HCT116 (cell line): Measurements from ENCODE around the gene BCHE. TPM values are rescaled to one million over a fixed set of nuclear protein-coding genes. Genes with fewer than 3 reads are reported as not detected.

Experiments
- ATAC-seq: fragments of 200-7000 bp; cut with Tn5 transposase; 2 replicates; pipeline ENCODE4 v1.9.1; 2020; ENCODE audit warnings: mild to moderate bottlenecking, moderate library complexity
- BruUV-seq: library from RNA; stranded (reverse); fragments of 400-500 nt; replicated peaks from 2 replicates; lab custom pipeline; 2021; lab: Mats Ljungman, UMichigan
- CTCF ChIA-PET: fragments of 300-600 bp; sonication (Branson Sonifier 250); formaldehyde crosslinking; loops from one replicate; lab custom pipeline; 2021; ENCODE audit warnings: antibody characterized with exemption; lab: Charles Lee
- POLR2A ChIA-PET: fragments of 300-600, 350-600 bp; sonication (Branson Sonifier 250); formaldehyde crosslinking; loops from one replicate; lab custom pipeline; 2021; ENCODE audit warnings: antibody characterized with exemption; lab: Charles Lee
- RAD21 ChIA-PET, 2 experiments: fragments of 300-600 bp; sonication (Branson Sonifier 250); formaldehyde crosslinking; loops; one replicate each; lab custom pipeline; 2023; ENCODE audit warnings: low total read pairs in 2 of 2; ENCODE audit not compliant: uncharacterized antibody in 2 of 2, unreplicated experiment in 2 of 2, low non-redundant PET in 1 of 2; lab: Charles Lee
- DNase-seq: peaks from one replicate; pipeline ENCODE4 v3.0.0-alpha.2; 2010; ENCODE audit warnings: low read depth, low spot score
- H2AFZ ChIP-seq: fragments of 200-600 bp; shearing (Covaris generic), sonication (generic); 2 replicates; pipeline ENCODE4 v1.6.1; 2017; ENCODE audit warnings: low read depth, mixed run types, mixed read lengths, antibody characterized with exemption, low read length; ENCODE audit not compliant: poor library complexity, severe bottlenecking
- H3K27ac ChIP-seq: 2 replicates; pipeline ENCODE4 v1.5.1; 2012; ENCODE audit warnings: low read depth, low read length
- H3K27me3 ChIP-seq: fragments of 200-600 bp; sonication (generic); 2 replicates; pipeline ENCODE4 v1.6.1; 2016; ENCODE audit warnings: mixed run types, low read length, mixed read lengths; ENCODE audit not compliant: insufficient read depth
- H3K36me3 ChIP-seq, 2 experiments: fragments of 200-500 bp in 1 of 2; fragments of 200-600 bp in 1 of 2; sonication (Bioruptor generic) in 1 of 2; sonication (generic) in 1 of 2; 2 replicates each; pipeline versions ENCODE4 v1.5.1 to v1.6.1; 2014 to 2016; ENCODE audit warnings: low read length in 2 of 2, inconsistent platforms in 1 of 2, mixed read lengths in 1 of 2, mixed run types in 1 of 2; ENCODE audit not compliant: insufficient read depth in 2 of 2, control insufficient read depth in 1 of 2
- H3K4me1 ChIP-seq, 2 experiments: fragments of 200-600 bp in 1 of 2; sonication (generic) in 1 of 2; 2 replicates each; pipeline versions ENCODE4 v1.5.1 to v1.6.1; 2012 to 2017; ENCODE audit warnings: low read length in 2 of 2, inconsistent platforms in 1 of 2, mild to moderate bottlenecking in 1 of 2, mixed read lengths in 1 of 2, mixed run types in 1 of 2, moderate library complexity in 1 of 2; ENCODE audit not compliant: insufficient read depth in 2 of 2, control insufficient read depth in 1 of 2
- H3K4me2 ChIP-seq: fragments of 200-600 bp; sonication (generic); 2 replicates; pipeline ENCODE4 v1.6.1; 2017; ENCODE audit warnings: mixed run types, low read length, mixed read lengths
- H3K4me3 ChIP-seq, 2 experiments: fragments of 200-600 bp in 1 of 2; sonication (generic) in 1 of 2; replicated peaks in 1 of 2; 2 replicates each; pipeline ENCODE4 v1.5.1; 2011 to 2016; ENCODE audit warnings: low read length in 2 of 2, control low read depth in 1 of 2, low read depth in 1 of 2, mild to moderate bottlenecking in 1 of 2, mixed read lengths in 1 of 2, mixed run types in 1 of 2
- H3K79me2 ChIP-seq: fragments of 200-600 bp; sonication (generic); 2 replicates; pipeline ENCODE4 v1.6.1; 2017; ENCODE audit warnings: mild to moderate bottlenecking, mixed run types, low read length, moderate library complexity, mixed read lengths; ENCODE audit not compliant: insufficient read depth
- H3K9ac ChIP-seq: fragments of 200-600 bp; sonication (generic); 2 replicates; pipeline ENCODE4 v1.6.1; 2016; ENCODE audit warnings: low read length, mixed read lengths
- H3K9me2 ChIP-seq: fragments of 200-600 bp; sonication (generic), shearing (Covaris generic); 2 replicates; pipeline ENCODE4 v1.6.1; 2017; ENCODE audit warnings: mixed run types, mild to moderate bottlenecking, moderate library complexity; ENCODE audit not compliant: insufficient read depth
- H3K9me3 ChIP-seq, 2 experiments: fragments of 200-500 bp in 1 of 2; fragments of 200-600 bp in 1 of 2; sonication (Bioruptor generic) in 1 of 2; sonication (generic) in 1 of 2; 2 replicates each; pipeline ENCODE4 v1.6.1; 2014 to 2017; ENCODE audit warnings: low read length in 2 of 2, mixed read lengths in 2 of 2, inconsistent platforms in 1 of 2, low read depth in 1 of 2, mild to moderate bottlenecking in 1 of 2, mixed run types in 1 of 2, moderate library complexity in 1 of 2; ENCODE audit not compliant: control insufficient read depth in 1 of 2, insufficient read depth in 1 of 2
- H4K20me1 ChIP-seq: fragments of 200-600 bp; sonication (generic), shearing (Covaris generic); 2 replicates; pipeline ENCODE4 v1.6.1; 2017; ENCODE audit warnings: mixed run types, mild to moderate bottlenecking, moderate library complexity; ENCODE audit not compliant: insufficient read depth
- CTCF ChIP-seq, 3 experiments: fragments of 200-600 bp in 1 of 3; sonication (generic) in 1 of 3; IDR thresholded peaks in 2 of 3; conservative IDR thresholded peaks in 1 of 3; 2 replicates each; pipeline ENCODE4 v1.5.1; 2012 to 2017; ENCODE audit warnings: low read depth in 2 of 3, low read length in 2 of 3, antibody characterized with exemption in 1 of 3, borderline replicate concordance in 1 of 3, control low read depth in 1 of 3, mild to moderate bottlenecking in 1 of 3, mixed read lengths in 1 of 3, mixed run types in 1 of 3, moderate library complexity in 1 of 3; ENCODE audit not compliant: insufficient read depth in 1 of 3
- EGR1 ChIP-seq: IDR thresholded peaks from 2 replicates; pipeline ENCODE4 v1.6.1; 2012; ENCODE audit warnings: low read depth
- JUND ChIP-seq: IDR thresholded peaks from 2 replicates; pipeline ENCODE4 v1.6.1; 2012
- POLR2AphosphoS5 ChIP-seq: IDR thresholded peaks from 2 replicates; pipeline ENCODE4 v1.6.1; 2011; ENCODE audit warnings: mild to moderate bottlenecking, low read depth, low read length, moderate library complexity
- SIN3A ChIP-seq: IDR thresholded peaks from 2 replicates; pipeline ENCODE4 v1.6.1; 2012; ENCODE audit warnings: low read depth
- TCF7L2 ChIP-seq: IDR thresholded peaks from 2 replicates; pipeline ENCODE4 v1.7.0; 2011; ENCODE audit warnings: borderline replicate concordance, inconsistent platforms; ENCODE audit not compliant: insufficient read depth, insufficient read length; ENCODE audit errors: extremely low read depth
- intact Hi-C: fragments of 100-400 bp; cut with micrococcal nuclease; formaldehyde crosslinking; loops from 2 replicates; pipeline ENCODE4 v1.10.0; 2022
- total RNA-seq: library from RNA; stranded (reverse); gene quantifications from one replicate; pipeline ENCODE4 v1.2.1, GENCODE V29; 2021; ENCODE audit not compliant: unreplicated experiment
- TF ChIP-seq, protein P1 (sequence below): IDR thresholded peaks from 2 replicates; pipeline ENCODE4 v1.6.1; 2012; ENCODE audit warnings: low read depth
- TF ChIP-seq, protein P2 (sequence below): IDR thresholded peaks from 2 replicates; pipeline ENCODE4 v1.6.1; 2011; ENCODE audit warnings: mild to moderate bottlenecking, low read length, moderate library complexity; ENCODE audit not compliant: insufficient replicate concordance; ENCODE audit errors: extremely low read depth

BCHE gene
- total RNA-seq, 1 experiment from 2014 or later: not detected

- Histone ChIP-seq H4K20me1 (no peaks in the 10 kb centered on the region), H3K4me3 (no peak overlapping the region), H3K36me3 (no peaks in the 10 kb centered on the region), H3K79me2 (no peaks in the 10 kb centered on the region), H3K27me3 (no peaks in the 10 kb centered on the region), H3K9me2 (no peaks in the 10 kb centered on the region), H2AFZ (no peak overlapping the region), H3K27ac (no peak overlapping the region), H3K9ac (no peak overlapping the region), H3K4me2 (no peak overlapping the region), H3K9me3 (no peaks in the 10 kb centered on the region), H3K4me1 (no peaks in the 10 kb centered on the region)
- no TSS peak for BruUV-seq
- ChIA-PET POLR2A (no interaction called here), RAD21 (no interaction called here), CTCF (no interaction called here)
- TF ChIP-seq TCF7L2 (no peak), SIN3A (no peak), JUND (no peak), EGR1 (no peak), CTCF (IDR thresholded peaks at IDR 0.05 in 2 of 3, conservative IDR thresholded peaks at IDR 0.05 in 1 of 3; ENCODE audit: borderline replicate concordance in 1 of 3, insufficient read depth in 1 of 3, low read depth in 2 of 3, low read length in 2 of 3) (no peak), POLR2AphosphoS5 (no peak)
- TF ChIP-seq, protein P1, sequence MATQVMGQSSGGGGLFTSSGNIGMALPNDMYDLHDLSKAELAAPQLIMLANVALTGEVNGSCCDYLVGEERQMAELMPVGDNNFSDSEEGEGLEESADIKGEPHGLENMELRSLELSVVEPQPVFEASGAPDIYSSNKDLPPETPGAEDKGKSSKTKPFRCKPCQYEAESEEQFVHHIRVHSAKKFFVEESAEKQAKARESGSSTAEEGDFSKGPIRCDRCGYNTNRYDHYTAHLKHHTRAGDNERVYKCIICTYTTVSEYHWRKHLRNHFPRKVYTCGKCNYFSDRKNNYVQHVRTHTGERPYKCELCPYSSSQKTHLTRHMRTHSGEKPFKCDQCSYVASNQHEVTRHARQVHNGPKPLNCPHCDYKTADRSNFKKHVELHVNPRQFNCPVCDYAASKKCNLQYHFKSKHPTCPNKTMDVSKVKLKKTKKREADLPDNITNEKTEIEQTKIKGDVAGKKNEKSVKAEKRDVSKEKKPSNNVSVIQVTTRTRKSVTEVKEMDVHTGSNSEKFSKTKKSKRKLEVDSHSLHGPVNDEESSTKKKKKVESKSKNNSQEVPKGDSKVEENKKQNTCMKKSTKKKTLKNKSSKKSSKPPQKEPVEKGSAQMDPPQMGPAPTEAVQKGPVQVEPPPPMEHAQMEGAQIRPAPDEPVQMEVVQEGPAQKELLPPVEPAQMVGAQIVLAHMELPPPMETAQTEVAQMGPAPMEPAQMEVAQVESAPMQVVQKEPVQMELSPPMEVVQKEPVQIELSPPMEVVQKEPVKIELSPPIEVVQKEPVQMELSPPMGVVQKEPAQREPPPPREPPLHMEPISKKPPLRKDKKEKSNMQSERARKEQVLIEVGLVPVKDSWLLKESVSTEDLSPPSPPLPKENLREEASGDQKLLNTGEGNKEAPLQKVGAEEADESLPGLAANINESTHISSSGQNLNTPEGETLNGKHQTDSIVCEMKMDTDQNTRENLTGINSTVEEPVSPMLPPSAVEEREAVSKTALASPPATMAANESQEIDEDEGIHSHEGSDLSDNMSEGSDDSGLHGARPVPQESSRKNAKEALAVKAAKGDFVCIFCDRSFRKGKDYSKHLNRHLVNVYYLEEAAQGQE: no peak
- TF ChIP-seq, protein P2, sequence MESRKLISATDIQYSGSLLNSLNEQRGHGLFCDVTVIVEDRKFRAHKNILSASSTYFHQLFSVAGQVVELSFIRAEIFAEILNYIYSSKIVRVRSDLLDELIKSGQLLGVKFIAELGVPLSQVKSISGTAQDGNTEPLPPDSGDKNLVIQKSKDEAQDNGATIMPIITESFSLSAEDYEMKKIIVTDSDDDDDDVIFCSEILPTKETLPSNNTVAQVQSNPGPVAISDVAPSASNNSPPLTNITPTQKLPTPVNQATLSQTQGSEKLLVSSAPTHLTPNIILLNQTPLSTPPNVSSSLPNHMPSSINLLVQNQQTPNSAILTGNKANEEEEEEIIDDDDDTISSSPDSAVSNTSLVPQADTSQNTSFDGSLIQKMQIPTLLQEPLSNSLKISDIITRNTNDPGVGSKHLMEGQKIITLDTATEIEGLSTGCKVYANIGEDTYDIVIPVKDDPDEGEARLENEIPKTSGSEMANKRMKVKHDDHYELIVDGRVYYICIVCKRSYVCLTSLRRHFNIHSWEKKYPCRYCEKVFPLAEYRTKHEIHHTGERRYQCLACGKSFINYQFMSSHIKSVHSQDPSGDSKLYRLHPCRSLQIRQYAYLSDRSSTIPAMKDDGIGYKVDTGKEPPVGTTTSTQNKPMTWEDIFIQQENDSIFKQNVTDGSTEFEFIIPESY: no peak
- ATAC-seq (no peak), DNase-seq (no peak)
- intact Hi-C loops: no loop called here
Measured at GRCh38 chr3:165775824-165776223, 61.4 kb downstream of the BCHE start.
